ENCODE measurements around the gene SMYD3.

- TF ChIP-seq POLR2A (IDR thresholded peaks at IDR 0.05; ENCODE audit: low read depth, low read length) (no peak), EZH2 (IDR thresholded peaks at IDR 0.05; ENCODE audit: borderline replicate concordance, low read depth, low read length, severe bottlenecking) (no peak), CTCF (IDR thresholded peaks at IDR 0.05; ENCODE audit: extremely low read depth in 1 of 2, insufficient read depth in 1 of 2, low read depth in 1 of 2, low read length in 2 of 2) (no peak)
Observed at GRCh38 chr1:246114369-246114768, 392.7 kb downstream of the SMYD3 start.
